IPS-NIHi11 (cell line): ENCODE results near the gene MYO7B.

ENCODE experiments used
- DNase-seq: peaks from one replicate; pipeline ENCODE4 v3.0.0; 2012; ENCODE audit warnings: mixed read lengths, low spot score

MYO7B gene

DNA sequence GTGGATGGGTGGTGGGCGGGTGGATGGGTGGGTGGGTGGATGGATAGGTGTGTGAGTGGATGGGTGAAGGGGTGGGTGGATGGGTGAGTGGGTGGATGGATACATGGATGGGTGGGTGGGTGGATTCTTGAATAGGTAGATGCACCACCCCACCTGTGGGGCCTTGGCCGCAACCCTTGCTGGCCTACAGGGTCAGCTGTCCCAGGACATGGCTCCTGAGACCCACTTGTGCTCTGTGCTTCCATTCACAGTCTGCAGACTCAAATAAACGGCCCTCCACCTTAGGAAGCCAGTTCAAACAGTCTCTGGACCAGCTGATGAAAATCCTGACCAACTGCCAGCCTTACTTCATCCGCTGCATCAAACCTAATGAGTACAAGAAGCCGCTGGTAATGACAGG is 54.4 kb downstream of the MYO7B start:
- DNase-seq = no peak

DNA sequence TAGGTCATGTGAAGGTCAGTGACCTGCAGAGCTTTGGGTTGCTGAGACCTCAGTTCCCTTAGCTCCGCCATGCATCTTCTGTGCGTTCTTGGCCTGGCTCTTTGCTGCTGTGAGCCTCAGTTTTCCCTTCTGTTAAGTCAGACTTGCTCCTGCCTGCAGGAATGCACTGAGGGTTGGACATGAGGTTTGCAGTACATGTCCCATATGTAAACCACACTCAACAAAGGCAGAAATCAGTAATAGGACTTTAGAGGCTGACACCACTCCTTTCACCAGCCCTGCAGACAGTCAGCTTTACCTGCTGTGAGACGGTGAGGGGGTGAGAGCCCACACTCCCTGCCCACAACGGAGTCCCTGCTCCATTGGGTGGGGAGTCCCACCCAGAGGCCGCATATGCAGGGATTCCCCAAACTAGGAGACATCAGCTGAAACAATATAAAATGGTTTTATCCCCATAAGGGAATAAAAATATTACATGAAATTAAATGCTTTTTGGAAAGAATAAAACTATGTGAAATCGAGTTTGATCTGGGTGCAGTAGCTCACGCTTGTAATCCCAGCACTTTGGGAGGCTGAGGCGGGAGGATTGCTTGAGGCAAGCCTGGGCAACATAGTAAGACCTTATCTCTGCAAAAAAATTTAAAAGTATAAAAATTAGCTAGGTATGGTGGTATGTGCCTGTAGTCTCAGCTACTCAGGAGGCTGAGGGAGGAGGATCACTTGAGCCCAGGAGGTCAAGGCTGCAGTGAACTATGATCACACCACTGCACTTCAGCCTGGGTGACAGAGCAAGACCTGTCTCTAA is 55.1 kb downstream of the MYO7B start:
- no peak for DNase-seq

DNA sequence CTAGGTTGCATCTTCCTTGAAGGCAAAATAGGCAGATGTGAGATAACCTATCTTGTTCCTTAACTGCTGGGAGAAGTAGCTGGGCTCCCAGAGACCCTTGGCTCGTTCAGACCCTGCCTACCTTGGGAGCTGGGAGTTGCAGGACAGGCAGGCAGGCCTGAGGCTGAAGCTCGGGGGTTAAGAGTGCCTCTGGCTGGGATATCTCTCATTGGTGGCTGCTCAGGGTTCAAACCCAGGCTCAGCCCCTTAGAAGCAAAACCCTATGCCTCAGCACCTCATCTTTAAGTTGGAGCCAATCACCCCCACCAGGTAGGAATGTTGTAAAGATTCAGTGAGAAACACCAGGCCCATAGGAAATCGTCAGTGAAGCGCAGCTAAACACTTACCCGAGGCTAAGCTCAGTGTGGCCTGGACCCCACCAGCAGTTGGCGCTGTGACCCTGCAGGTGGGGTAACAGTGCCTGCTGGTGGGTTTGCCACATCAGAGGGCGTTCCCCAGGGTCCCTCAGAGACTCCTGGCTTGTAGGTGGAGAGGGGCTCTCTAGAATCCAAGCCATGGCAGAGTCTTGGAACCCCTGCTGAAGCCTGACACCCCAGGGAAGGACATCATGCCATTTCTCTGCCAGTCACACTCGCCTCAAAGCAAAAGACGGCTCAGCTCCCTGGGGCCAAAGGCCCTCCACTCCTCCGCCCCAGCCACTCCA is 55.9 kb downstream of the MYO7B start:
- peak; percentile 93 for DNase-seq

DNA sequence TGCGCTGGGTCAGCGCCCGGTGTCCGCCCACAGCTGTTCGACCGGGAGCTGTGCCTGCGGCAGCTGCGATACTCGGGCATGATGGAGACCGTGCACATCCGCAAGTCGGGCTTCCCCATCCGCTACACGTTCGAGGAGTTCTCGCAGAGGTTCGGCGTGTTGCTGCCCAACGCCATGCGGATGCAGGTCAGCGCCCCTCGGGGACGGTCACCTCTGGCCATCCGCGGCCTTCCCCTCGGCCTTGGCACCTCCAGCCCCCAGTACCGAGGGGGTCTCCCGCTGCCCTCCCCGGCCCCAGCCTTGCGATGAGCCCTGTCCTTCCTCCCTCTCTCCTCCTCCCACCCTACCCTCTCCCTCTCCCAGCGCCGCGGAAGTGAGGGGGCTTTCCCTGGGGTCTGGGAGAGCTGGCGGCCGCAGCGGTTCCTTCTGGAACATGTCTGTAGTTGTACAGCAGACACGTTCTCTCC is 57.3 kb downstream of the MYO7B start:
- no peak for DNase-seq

DNA sequence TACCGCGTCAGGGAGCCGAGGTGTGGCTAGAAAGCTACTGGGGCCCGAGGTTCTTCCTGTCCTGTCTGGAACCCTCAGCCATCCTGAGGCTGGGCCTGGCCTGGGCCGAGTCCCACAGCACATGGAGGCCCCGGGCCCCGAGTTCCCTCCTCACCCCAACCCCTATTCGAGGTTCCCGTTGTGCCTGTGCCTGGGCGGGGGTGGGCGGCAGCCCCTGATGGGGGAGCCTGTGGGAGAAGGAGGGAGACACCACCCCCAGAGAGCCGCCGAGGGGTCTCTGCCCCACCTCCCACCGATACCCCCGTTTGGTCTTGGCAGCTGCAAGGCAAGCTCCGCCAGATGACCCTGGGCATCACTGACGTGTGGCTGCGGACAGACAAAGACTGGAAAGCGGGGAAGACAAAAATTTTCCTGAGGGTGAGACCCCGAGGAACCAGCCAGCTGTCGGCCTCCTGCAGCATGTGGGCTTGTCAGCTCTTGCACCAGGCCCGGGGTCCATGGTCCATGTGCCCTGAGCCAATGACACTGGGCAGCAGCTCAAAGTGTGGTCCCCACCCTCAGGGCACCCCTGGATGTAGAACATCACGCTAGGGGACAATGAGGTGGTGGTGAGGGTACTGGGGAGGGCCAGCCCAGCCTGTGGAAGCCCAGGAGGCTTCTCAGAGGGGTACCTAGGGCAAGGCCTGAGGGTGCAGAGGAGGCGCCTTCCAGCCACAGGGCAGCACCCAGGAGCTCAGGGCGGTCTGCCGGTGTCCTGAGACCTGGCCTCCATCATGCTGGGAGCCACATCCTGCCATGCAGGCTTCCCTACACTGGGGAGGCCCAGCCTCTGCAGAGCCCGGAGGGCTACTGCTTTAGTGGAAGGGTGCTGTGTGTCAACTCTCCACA is 58.0 kb downstream of the MYO7B start:
- no peak for DNase-seq

DNA sequence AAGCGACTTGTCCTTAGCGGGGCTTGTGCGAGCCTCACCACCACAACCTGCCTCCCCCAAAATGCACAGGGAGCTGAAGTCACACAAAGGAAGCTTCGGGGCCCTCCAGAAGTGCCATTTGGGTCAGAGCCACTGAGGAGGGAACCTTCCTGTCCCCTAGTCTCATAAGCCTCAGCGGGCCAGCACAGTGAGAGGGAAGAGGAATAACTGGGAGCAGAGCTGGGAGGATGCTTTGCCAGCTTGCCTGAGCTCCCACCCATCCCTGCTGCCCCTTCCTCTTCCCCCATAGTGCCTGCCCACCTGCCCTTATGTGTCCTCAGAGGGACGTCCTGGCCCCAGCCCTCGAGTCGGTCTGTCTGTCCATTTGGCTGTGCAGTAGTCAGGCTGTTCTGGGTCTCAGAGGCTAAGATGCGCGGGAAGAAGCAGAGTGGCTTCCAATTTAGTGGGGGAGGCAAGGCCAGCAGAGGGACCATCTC is 58.7 kb downstream of the MYO7B start:
- no peak for DNase-seq

DNA sequence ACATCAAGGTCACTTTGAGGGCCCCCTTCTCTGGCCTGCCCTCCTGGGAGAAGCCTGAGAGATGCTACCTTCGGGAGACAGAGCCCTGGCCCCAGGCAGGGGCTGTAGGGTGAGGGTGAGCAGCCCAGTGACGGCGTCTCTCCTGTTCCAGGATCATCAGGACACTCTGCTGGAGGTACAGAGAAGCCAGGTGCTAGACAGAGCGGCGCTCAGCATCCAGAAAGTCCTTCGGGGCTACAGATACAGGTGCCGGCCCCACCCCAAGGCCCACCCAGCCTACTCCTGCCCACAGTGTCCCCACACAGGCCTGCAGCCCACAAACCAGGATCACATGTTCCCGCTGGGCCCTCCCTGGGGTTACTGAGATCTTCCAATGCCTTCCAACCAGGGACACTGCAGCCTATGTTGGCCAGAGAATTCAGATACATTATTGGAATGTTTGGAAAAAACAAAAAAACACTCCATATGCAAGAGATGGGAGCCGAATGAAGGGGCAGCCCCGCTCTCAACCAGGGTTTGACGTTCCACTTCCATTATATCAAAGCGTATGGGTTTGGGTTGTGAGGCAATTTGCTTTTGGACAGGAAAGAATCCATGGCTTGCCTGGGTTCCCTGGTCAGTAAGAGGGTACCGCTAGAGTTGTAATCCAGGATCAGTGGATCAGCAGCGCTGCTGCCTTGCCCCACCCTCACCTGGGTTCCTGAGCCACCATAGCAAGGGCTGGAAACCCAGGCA is 61.0 kb downstream of the MYO7B start:
- no peak for DNase-seq

DNA sequence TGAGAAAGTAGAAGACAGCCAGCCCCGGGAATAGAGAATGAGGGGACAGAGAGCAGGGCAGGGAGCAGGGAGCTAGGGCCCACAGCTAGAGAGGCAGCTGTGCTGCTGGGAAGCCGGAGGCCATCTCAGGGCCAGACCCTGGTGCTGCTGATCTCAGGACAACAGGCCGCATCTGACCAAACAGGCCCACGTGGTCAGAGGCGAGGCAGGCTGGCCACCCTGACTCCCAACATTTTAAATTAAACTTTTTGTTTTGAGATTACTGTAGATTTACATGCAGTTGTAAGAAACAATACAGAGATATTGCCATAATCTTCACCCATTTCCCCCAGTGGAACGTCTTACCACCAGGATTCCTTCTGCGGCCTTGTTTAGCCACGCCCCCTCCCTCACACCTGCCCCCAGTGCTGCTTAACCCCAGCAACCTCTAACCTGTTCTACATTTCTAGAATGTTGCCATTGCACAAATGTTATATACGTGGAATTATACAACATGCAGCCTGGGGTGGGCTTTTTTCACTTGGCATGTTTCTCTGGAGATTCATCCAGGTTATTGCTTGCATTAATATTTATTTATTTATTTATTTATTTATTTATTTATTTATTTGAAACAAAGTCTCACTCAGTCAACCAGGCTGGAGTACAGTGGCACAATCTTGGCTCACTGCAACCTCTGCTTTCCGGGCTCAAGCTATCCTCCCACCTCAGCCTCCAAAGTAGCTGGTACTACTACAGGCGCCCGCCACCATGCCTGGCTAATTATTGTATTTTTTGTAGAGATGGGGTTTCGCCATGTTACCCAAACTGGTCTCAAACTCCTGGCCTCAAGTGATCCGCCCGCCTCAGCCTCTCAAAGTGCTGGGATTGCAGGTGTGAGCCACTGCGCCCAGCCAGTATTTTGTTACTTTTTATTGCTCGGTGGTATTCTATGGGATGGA is 61.8 kb downstream of the MYO7B start:
- no peak for DNase-seq

DNA sequence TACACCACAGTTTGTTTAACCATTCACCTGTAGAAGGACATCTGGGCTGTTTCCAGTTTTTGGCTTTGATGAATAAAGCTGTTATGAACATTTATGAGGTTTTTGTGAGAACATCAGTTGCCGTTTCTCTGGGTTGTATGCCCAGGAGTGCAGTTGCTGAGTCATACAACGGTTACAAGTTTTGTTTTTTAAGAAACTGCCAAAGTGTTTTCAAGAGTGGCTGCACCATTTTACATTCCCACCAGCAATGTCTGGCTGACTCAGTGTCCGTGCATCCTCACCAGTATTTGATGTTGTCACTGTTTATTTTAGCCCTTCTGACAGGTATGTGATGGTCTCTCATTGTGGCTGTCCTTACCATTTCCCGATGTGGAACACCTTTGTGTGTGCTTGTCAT is 62.5 kb downstream of the MYO7B start:
- DNase-seq = no peak

DNA sequence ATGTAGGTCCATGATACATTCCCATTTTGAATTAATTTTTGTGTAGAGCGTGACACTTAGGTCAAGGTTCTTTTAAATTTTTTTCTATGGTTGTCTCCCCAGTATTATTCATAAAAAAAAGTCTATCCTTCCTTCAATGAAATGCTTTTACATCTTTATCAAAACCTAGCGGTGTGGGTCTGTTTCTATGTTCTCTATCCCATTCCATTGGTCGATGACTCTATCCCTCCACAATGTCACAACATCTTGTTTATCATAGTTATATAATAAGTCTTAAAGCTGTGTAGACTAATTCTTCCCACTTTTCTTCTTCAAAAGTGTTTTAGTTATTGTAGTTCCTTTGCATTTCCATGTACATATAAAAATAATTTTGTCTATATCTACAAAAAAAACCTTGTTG is 63.2 kb downstream of the MYO7B start:
- DNase-seq = no peak

DNA sequence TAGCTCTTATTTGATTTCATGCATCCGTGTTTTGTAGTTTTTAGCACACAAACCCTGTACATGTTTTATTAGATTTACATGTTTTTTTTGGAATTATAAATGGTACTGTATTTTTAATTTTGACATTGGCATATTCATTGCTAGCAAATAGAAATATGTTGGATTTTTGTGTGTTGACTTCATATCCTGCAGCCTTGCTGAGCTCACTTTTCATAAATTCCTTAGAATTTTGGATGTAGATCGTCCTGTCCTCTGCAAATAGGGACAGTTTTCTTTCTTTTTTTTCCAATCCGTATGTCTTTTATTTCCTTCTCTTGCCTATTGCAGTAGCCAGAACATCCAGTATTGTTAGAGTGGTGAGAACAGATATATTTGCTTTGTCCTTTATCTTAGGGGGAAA is 63.7 kb downstream of the MYO7B start:
- no peak for DNase-seq

DNA sequence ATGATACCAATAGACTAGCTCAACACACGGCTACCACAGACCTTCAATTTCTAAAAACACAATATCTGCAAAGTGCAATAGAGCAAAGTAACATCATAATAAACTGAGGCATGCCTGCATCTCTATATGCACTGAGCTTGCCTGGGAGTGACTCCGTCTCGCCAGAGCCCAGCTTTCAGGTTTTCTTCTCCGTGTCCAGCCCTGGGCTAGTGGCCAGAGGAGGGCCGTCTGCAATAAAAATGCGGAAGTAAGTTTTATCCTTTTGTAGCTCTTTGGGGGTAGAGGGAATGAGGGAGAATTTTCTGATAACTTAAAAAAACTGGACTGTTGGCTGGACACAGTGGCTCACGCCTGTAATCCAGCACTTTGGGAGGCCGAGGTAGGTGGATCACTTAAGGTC is 69.5 kb downstream of the MYO7B start:
- DNase-seq = no peak

DNA sequence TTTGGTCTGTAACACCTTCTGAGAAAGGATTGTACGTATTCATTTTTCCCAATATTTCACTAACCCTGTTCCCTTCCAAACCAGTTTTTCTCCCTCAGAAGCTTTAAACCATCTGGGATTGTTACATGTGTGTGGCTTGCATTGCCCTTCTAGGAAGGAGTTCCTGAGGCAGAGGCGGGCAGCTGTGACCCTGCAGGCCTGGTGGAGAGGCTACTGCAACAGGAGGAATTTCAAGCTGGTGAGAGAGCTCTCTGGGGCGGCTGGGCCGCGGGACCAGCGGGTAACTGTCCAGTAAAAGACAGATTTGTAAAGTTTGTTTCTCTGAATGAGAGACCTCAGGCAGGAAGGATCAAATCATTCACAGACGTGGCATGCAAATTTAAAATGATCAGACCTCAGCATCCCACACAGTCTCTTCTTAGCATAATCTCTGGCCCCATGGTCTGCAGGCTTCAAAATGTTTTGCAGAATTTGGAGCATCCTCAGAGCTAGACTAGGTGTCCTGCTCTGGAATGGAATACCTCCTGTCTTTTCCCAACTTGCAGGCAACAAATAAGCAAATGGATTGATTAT is 70.3 kb downstream of the MYO7B start:
- no peak for DNase-seq

DNA sequence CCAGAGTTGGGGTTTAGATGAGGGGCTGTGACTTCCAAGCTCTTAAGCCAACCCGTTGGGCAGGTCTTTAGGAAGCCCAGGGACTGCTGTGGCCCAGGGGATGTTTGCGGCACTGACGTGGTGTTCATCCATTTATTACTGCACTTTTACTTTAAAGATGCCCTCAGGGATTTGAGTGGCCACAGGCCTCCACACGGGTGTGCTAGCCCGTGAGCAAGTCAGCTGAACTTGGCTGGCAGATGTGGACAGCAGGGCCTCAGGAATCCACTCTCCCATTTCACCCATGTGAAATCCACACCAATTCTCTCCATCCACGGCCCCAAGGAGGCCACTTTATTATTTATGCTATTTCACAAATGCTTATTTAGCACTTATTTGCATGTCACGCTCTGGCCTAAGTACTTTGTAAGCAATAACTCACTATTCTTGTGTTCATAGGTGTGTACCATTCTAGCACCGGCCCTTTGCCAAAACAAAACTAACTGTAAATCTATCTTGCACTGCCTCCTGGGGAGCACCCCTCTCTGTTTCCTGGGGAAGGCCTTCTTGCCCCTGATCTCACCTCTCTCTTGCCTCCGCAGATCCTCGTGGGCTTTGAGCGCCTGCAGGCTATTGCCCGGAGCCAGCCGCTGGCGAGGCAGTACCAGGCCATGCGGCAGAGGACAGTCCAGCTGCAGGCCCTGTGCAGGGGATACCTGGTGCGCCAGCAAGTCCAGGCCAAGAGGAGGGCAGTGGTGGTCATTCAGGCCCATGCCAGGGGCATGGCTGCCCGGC is 71.3 kb downstream of the MYO7B start:
- DNase-seq = no peak

DNA sequence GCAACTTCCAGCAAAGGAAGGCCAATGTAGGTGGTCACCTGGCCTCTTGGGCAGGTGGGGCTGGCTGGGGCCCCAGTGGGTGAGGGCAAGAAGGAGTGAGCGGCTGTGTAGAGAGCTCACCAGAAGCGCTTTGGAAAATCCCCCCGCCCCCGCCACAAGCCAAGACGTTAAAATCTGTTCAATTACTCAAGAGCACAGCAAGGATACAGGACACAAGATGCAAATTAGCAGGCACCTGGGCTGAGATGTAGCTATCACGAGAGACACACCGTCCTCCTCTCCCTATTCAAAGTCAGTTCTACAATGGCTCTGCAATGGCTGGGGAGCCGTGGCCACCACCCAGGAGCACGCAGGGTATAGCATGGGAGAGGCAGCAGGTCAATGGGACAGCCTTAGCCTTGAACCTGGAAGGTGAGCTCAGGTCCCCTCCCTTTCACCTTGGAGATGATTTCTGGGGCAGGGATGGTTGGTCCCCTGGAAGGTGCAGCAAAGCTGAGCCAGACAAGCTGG is 72.0 kb downstream of the MYO7B start:
- DNase-seq = no peak

DNA sequence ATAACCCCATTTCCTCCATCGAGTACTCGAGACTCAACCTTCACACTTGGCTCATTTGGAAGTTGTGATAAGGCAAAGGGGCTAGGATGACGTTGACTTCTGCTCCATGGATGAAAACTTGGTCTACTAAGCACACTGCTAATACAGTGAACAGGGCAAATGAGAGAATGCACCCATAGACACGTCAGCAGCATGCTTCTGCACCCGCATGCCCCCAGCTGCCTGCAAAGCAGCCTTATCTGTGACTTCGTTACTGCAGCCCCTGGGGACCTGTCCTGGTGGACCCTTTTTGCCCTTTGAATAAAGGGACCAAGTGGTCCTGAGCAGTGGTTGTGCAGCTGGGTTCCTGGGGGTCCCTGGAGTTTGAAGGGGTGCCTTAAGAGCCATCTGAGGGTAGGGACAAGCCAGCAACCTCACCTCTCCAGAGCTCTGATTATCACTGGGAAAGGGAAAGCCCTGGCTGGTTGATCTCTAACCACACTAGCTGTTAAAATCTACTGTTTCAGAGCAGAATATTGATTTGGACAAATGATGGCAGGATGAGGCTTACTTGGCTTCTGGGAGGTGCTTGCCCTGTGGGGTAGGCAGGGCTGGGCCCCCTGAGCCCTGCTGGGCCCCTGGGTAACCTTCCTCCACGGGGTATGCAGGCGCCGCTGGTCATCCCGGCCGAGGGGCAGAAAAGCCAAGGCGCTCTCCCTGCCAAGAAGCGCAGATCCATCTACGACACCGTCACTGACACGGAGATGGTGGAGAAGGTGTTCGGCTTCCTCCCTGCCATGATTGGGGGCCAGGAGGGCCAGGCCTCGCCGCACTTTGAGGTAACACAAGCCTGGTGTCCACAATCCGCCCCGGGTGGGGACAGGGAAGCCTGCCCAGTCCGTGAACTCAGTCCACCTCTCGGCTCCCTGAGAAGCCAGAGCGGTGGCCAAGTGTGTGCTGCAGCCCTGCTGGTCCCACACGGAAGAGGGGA is 72.9 kb downstream of the MYO7B start:
- DNase-seq = no peak

DNA sequence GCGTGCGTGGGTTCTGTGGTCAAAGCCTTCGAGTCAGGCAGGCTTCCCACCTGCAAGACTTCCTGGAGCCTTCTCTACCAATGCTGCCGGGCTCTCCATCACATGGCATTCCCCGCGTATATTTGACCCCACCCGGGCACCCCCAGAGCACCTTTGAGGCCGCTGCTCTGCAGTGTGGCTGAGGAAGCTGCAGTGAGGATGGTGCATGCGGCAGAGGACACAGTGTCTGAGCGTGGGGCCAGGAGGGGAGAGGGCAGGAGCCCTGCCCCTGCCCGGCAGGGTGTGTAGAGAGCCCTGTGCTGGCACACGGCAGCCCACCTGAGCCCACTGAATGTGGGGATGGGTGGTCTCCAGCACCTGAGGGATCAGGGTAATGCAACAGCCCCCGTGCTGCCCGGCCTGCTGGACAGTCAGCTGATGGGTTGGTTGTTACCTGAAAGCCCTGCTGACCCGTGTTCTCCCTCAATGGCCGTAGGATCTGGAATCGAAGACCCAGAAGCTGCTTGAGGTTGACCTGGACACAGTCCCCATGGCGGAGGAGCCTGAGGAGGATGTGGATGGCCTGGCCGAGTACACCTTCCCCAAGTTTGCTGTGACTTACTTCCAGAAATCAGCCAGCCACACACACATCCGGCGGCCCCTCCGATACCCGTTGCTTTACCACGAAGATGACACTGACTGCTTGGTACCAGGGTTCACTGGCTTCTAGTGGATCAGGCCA is 73.7 kb downstream of the MYO7B start:
- DNase-seq = no peak
